ENCODE data around the gene TRIO.

The TRIO gene

DNA sequence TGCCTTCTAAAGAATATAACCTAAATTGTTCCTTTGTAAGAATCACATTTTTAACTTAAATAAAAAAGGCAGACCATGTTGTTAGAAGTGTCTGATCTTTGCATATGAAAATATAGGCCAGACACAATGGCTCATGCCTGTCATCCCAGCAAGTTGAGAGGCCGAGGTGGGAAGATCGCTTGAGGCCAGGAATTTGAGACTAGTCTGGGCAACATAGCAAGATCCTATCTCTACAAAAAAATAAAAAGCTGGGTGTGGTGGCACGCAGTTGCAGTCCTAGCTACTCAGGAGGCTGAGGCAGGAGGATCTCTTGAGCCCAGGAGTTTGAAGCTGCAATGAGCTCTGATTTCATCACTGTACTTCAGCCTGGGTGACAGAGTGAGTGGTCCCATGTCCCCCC, 37.3 kb downstream of the TRIO start:
- H3K9ac ChIP-seq (ENCODE audit: low read length), result no peak overlapping the region
- no peak overlapping the region for H2BK120ac ChIP-seq (ENCODE audit: insufficient read depth, low read length, poor library complexity)
- H3K36me3 ChIP-seq (ENCODE audit: control insufficient read depth in 1 of 2, insufficient read depth in 2 of 2, low read length in 2 of 2), result peaks cover 0 to 2% of the 10 kb centered on the region in 2 experiments
- no peak overlapping the region for H3K4me2 ChIP-seq (ENCODE audit: low read length)
- H4K8ac ChIP-seq (ENCODE audit: low read depth, low read length), result no peak overlapping the region
- H3K4ac ChIP-seq (ENCODE audit: low read depth, low read length), result peak overlapping the region; percentile 59
- no peak overlapping the region for H4K12ac ChIP-seq (ENCODE audit: low read depth, low read length)
- no peak overlapping the region for H3K14ac ChIP-seq (ENCODE audit: low read length)
- peaks cover 11% of the 10 kb centered on the region for H3K79me1 ChIP-seq (ENCODE audit: low read length)
- no peak overlapping the region for H2BK5ac ChIP-seq (ENCODE audit: low read depth, low read length, poor library complexity)
- H3K18ac ChIP-seq (ENCODE audit: low read length), result no peak overlapping the region
- H4K91ac ChIP-seq (ENCODE audit: low read depth, low read length), result no peak overlapping the region
- WGBS (ENCODE audit: extremely low coverage, insufficient coverage, insufficient read length), result no CpG with 5 or more reads among the region's 3 CpGs
- no peak overlapping the region for H2AK5ac ChIP-seq (ENCODE audit: low read length)
- H3K27me3 ChIP-seq (ENCODE audit: insufficient read depth, low read length), result no peaks in the 10 kb centered on the region
- peak; percentile 92 to 96 for DNase-seq
- H3K23ac ChIP-seq (ENCODE audit: low read length), result no peak overlapping the region
- peak overlapping the region; percentile 22 for H3K27ac ChIP-seq (ENCODE audit: low read depth, low read length)
- H2BK12ac ChIP-seq (ENCODE audit: low read length), result no peak overlapping the region
- no peaks in the 10 kb centered on the region for H3K9me3 ChIP-seq (ENCODE audit: insufficient read depth, low read depth, low read length)
- peaks cover 31% of the 10 kb centered on the region for H3K79me2 ChIP-seq (ENCODE audit: control insufficient read depth, insufficient read depth, low read length, poor library complexity)
- H3K4me3 ChIP-seq (ENCODE audit: low read depth, low read length), result no peak overlapping the region
- H3K4me1 ChIP-seq (ENCODE audit: control insufficient read depth in 1 of 2, insufficient read depth in 2 of 2, low read length in 2 of 2), result peaks cover 34% of the 10 kb centered on the region in 2 experiments
- H2AFZ ChIP-seq (ENCODE audit: insufficient read depth, low read length, poor library complexity), result no peak overlapping the region

DNA sequence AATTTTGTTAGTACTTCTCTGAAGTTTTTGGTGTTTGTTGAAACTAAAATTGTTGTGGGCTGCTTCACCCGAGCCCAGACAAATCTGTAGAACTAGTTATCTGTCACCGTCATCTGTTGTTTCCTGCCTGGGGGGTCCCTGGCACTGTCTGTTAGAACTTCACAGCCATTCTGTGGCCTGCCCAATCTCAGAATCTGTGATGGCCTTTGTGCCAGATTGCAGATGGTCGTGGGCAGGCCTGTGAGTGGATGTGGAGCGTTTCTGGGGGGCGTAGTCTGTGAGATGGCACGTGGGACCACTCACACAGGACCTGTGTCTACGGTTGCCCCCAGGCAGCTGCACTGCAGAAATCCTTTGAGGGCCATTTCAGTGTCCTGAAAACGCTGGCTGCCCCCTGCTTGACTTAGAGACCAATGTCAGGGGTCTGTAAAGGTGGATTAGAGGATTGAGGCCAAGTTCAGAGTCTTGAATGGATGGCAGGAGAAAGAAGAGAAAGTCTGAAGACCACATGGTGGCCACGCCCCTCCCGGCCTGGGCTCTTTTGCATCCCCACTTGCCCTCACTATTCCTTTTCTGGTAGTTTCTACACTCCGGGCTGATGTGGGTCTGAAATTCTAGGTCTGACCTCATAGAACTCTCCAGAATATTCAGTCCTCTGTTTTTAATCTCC, 38.3 kb downstream of the TRIO start:
- no peak overlapping the region for H3K9ac ChIP-seq (ENCODE audit: low read length)
- peak overlapping the region; percentile 13 for H3K4me2 ChIP-seq (ENCODE audit: low read length)
- H3K4me1 ChIP-seq (ENCODE audit: control insufficient read depth in 1 of 2, insufficient read depth in 2 of 2, low read length in 2 of 2), result peaks cover 37 to 38% of the 10 kb centered on the region in 2 experiments
- WGBS (ENCODE audit: extremely low coverage, insufficient coverage, insufficient read length), result no CpG with 5 or more reads among the region's 11 CpGs
- H4K12ac ChIP-seq (ENCODE audit: low read depth, low read length), result no peak overlapping the region
- no peak overlapping the region for H2AFZ ChIP-seq (ENCODE audit: insufficient read depth, low read length, poor library complexity)
- H3K27me3 ChIP-seq (ENCODE audit: insufficient read depth, low read length), result no peaks in the 10 kb centered on the region
- no peak overlapping the region for H2BK12ac ChIP-seq (ENCODE audit: low read length)
- H3K4ac ChIP-seq (ENCODE audit: low read depth, low read length), result peak overlapping the region; percentile 11
- H4K91ac ChIP-seq (ENCODE audit: low read depth, low read length), result no peak overlapping the region
- no peak overlapping the region for H3K14ac ChIP-seq (ENCODE audit: low read length)
- no peak overlapping the region for H2AK5ac ChIP-seq (ENCODE audit: low read length)
- no peak overlapping the region for H3K18ac ChIP-seq (ENCODE audit: low read length)
- H2BK5ac ChIP-seq (ENCODE audit: low read depth, low read length, poor library complexity), result no peak overlapping the region
- no peak overlapping the region for H4K8ac ChIP-seq (ENCODE audit: low read depth, low read length)
- peaks cover 0 to under 1% of the 10 kb centered on the region in 2 experiments for H3K36me3 ChIP-seq (ENCODE audit: control insufficient read depth in 1 of 2, insufficient read depth in 2 of 2, low read length in 2 of 2)
- peaks cover 30% of the 10 kb centered on the region for H3K79me2 ChIP-seq (ENCODE audit: control insufficient read depth, insufficient read depth, low read length, poor library complexity)
- H2BK120ac ChIP-seq (ENCODE audit: insufficient read depth, low read length, poor library complexity), result no peak overlapping the region
- peaks cover 11% of the 10 kb centered on the region for H3K79me1 ChIP-seq (ENCODE audit: low read length)
- H3K23ac ChIP-seq (ENCODE audit: low read length), result no peak overlapping the region
- DNase-seq, result peak; percentile 49 to 59
- H3K27ac ChIP-seq (ENCODE audit: low read depth, low read length), result no peak overlapping the region
- no peaks in the 10 kb centered on the region for H3K9me3 ChIP-seq (ENCODE audit: insufficient read depth, low read depth, low read length)
- H3K4me3 ChIP-seq (ENCODE audit: low read depth, low read length), result no peak overlapping the region

DNA sequence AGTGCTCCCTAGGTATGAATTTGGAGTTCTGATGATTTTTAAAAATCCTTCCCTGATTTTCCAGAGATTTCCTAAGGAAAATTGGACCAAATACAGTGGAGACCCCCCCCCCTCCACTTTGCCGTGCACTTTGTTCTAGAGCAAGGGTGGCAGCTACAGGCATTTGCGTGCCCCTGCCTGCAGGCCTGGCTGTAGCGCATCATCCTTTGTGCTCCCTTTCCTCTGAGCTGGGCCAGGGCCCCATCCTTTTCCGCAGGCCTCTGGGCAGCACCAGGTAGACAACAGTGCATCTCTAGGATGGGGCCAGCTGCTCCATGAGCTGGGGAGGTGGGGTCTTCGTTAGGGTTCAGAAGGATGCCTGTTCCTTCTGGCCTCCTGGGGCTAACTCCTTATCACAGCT, 39.6 kb downstream of the TRIO start:
- peak overlapping the region; percentile 26 for H2AK5ac ChIP-seq (ENCODE audit: low read length)

GRCh38 chr5:14183187-14183939, 40.2 kb downstream of the TRIO start:
- H3K4me1 ChIP-seq (ENCODE audit: control insufficient read depth in 1 of 2, insufficient read depth in 2 of 2, low read length in 2 of 2), result peaks cover 37 to 40% of the 10 kb centered on the region in 2 experiments

More for the DNA sequence above, 39.6 kb downstream of the TRIO start:
- peaks cover 37 to 40% of the 10 kb centered on the region in 2 experiments for H3K4me1 ChIP-seq (ENCODE audit: control insufficient read depth in 1 of 2, insufficient read depth in 2 of 2, low read length in 2 of 2)
- no peak overlapping the region for H2BK5ac ChIP-seq (ENCODE audit: low read depth, low read length, poor library complexity)
- H4K12ac ChIP-seq (ENCODE audit: low read depth, low read length), result no peak overlapping the region
- H3K36me3 ChIP-seq (ENCODE audit: control insufficient read depth in 1 of 2, insufficient read depth in 2 of 2, low read length in 2 of 2), result no peaks in the 10 kb centered on the region
- H3K4me3 ChIP-seq (ENCODE audit: low read depth, low read length), result no peak overlapping the region
- H2AFZ ChIP-seq (ENCODE audit: insufficient read depth, low read length, poor library complexity), result no peak overlapping the region
- H3K23ac ChIP-seq (ENCODE audit: low read length), result no peak overlapping the region
- peaks cover 11% of the 10 kb centered on the region for H3K79me1 ChIP-seq (ENCODE audit: low read length)
- H3K79me2 ChIP-seq (ENCODE audit: control insufficient read depth, insufficient read depth, low read length, poor library complexity), result peaks cover 35% of the 10 kb centered on the region
- no peak for DNase-seq
- peak overlapping the region; percentile 95 for H3K4ac ChIP-seq (ENCODE audit: low read depth, low read length)
- H4K91ac ChIP-seq (ENCODE audit: low read depth, low read length), result no peak overlapping the region
- no peak overlapping the region for H3K14ac ChIP-seq (ENCODE audit: low read length)
- no peak overlapping the region for H3K4me2 ChIP-seq (ENCODE audit: low read length)
- no peak overlapping the region for H3K27ac ChIP-seq (ENCODE audit: low read depth, low read length)
- no peak overlapping the region for H3K18ac ChIP-seq (ENCODE audit: low read length)
- H4K8ac ChIP-seq (ENCODE audit: low read depth, low read length), result no peak overlapping the region
- no CpG with 5 or more reads among the region's 5 CpGs for WGBS (ENCODE audit: extremely low coverage, insufficient coverage, insufficient read length)
- no peak overlapping the region for H2BK120ac ChIP-seq (ENCODE audit: insufficient read depth, low read length, poor library complexity)
- no peaks in the 10 kb centered on the region for H3K27me3 ChIP-seq (ENCODE audit: insufficient read depth, low read length)
- no peak overlapping the region for H3K9ac ChIP-seq (ENCODE audit: low read length)
- no peak overlapping the region for H2BK12ac ChIP-seq (ENCODE audit: low read length)
- no peaks in the 10 kb centered on the region for H3K9me3 ChIP-seq (ENCODE audit: insufficient read depth, low read depth, low read length)

More at GRCh38 chr5:14183187-14183939, 40.2 kb downstream of the TRIO start:
- Histone ChIP-seq H3K9me3 (ENCODE audit: insufficient read depth, low read depth, low read length) (no peaks in the 10 kb centered on the region), H3K23ac (ENCODE audit: low read length) (no peak overlapping the region), H3K79me1 (ENCODE audit: low read length) (peaks cover 11% of the 10 kb centered on the region), H3K9ac (ENCODE audit: low read length) (no peak overlapping the region), H3K4ac (ENCODE audit: low read depth, low read length) (peak overlapping the region; percentile 96), H3K18ac (ENCODE audit: low read length) (no peak overlapping the region), H2BK12ac (ENCODE audit: low read length) (no peak overlapping the region), H3K79me2 (ENCODE audit: control insufficient read depth, insufficient read depth, low read length, poor library complexity) (peaks cover 35% of the 10 kb centered on the region), H2AFZ (ENCODE audit: insufficient read depth, low read length, poor library complexity) (no peak overlapping the region), H2BK5ac (ENCODE audit: low read depth, low read length, poor library complexity) (no peak overlapping the region), H3K27me3 (ENCODE audit: insufficient read depth, low read length) (no peaks in the 10 kb centered on the region), H2BK120ac (ENCODE audit: insufficient read depth, low read length, poor library complexity) (no peak overlapping the region), H3K27ac (ENCODE audit: low read depth, low read length) (no peak overlapping the region), H3K14ac (ENCODE audit: low read length) (no peak overlapping the region), H2AK5ac (ENCODE audit: low read length) (no peak overlapping the region), H3K4me2 (ENCODE audit: low read length) (no peak overlapping the region), H4K8ac (ENCODE audit: low read depth, low read length) (no peak overlapping the region), H3K4me3 (ENCODE audit: low read depth, low read length) (no peak overlapping the region), H4K91ac (ENCODE audit: low read depth, low read length) (no peak overlapping the region), H3K36me3 (ENCODE audit: control insufficient read depth in 1 of 2, insufficient read depth in 2 of 2, low read length in 2 of 2) (no peaks in the 10 kb centered on the region), H4K12ac (ENCODE audit: low read depth, low read length) (no peak overlapping the region)
- no CpG with 5 or more reads among the region's 8 CpGs for WGBS (ENCODE audit: extremely low coverage, insufficient coverage, insufficient read length)
- DNase-seq, result peak in 1 of 2 donors; percentile 30

All from trophoblast cell (in vitro differentiated cells and primary cell).